Measurements from ENCODE around the gene OR5D18.
"Not testable (repeated sequence)": the region's sequence is repeated elsewhere in the genome, so short reads cannot be mapped to it uniquely, and the experiment has no call there.

Gene OR5D18

GRCh38 chr11:55849037-55849436 lies 29.6 kb downstream of the OR5D18 start:
- no peak overlapping the region for H3K4me3 ChIP-seq (ENCODE audit: low read depth, low read length)
- DNase-seq (ENCODE audit: low read depth): no peak
- TF ChIP-seq MAX (IDR thresholded peaks at IDR 0.05; ENCODE audit: low read depth, low read length) (no peak), CTCF (IDR thresholded peaks at IDR 0.05; ENCODE audit: low read depth, low read length) (no peak), POLR2A (IDR thresholded peaks at IDR 0.05; ENCODE audit: extremely low read depth, insufficient read length) (no peak), MYC (IDR thresholded peaks at IDR 0.05; ENCODE audit: low read depth, low read length) (no peak)

- DNase-seq (ENCODE audit: low read depth): no peak
- TF ChIP-seq CTCF (IDR thresholded peaks at IDR 0.05; ENCODE audit: low read depth, low read length): no peak
- no peak for TF ChIP-seq POLR2A (IDR thresholded peaks at IDR 0.05; ENCODE audit: extremely low read depth, insufficient read length)
- no peak for TF ChIP-seq MAX (IDR thresholded peaks at IDR 0.05; ENCODE audit: low read depth, low read length)
- TF ChIP-seq MYC (IDR thresholded peaks at IDR 0.05; ENCODE audit: low read depth, low read length): no peak
- H3K4me3 ChIP-seq (ENCODE audit: low read depth, low read length): no peak overlapping the region
Measured at GRCh38 chr11:55852141-55852540, 32.7 kb downstream of the OR5D18 start.

- TF ChIP-seq CTCF (IDR thresholded peaks at IDR 0.05; ENCODE audit: low read depth, low read length) (no peak), POLR2A (IDR thresholded peaks at IDR 0.05; ENCODE audit: extremely low read depth, insufficient read length) (no peak)
- no peak overlapping the region for H3K4me3 ChIP-seq (ENCODE audit: low read depth, low read length)
Measured at GRCh38 chr11:55854704-55855103, 35.3 kb downstream of the OR5D18 start.

GRCh38 chr11:55867354-55867753 lies 47.9 kb downstream of the OR5D18 start:
- DNase-seq (ENCODE audit: low read depth); H3K4me3 ChIP-seq (ENCODE audit: low read depth, low read length): not testable (repeated sequence)

More at GRCh38 chr11:55854704-55855103, 35.3 kb downstream of the OR5D18 start:
- DNase-seq (ENCODE audit: low read depth): no peak

Measured in NB4 (cell line).